ENCODE results near the gene ARFGAP3. TPM values are rescaled to one million over a fixed set of nuclear protein-coding genes. Genes with fewer than 3 reads are reported as not detected.
"Not testable (repeated sequence)": the region's sequence is repeated elsewhere in the genome, so short reads cannot be mapped to it uniquely, and the experiment has no call there.

Gene ARFGAP3
- total RNA-seq, 1 experiment from 2014 or later, result 15.0 TPM

DNA sequence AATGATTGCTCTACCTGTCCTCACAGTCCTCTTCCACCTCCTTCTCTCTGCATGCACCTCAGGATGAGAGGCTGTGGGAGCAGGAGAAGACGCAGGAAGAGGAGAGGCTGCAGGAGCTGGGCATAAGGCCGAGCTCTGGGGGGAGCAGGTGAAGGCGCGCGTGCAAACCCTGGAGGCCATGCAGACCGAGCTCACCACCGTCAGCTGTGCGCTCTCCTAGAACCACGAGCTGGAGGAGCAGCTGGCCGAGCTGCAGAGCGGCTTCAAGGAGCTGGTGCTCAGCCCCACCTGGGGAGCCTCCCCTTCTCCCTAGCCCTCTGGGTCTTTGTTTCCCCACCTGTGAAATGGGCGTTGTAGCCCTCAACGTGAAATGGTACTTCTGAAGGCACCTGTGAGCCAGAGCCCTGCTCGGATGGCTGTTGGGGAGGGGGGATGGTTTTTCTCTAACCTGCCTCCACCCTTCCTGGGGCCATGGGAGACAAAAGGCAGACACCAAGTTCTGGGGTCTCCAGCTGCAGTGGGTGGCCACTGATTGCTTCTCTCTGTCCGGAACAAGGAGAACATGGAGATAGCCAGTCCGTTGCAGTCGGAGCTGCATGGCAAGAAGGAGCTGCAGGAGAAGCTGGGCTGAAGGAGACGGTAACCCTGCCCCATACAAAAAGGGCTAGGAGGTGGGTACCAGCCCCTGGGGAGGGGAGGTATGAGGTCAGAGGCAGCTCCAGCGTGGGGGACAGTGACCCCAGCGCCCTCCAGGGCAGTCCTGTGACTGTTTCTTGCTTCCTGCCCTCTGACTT is 71.2 kb downstream of the ARFGAP3 start:
- Histone ChIP-seq H4K20me1 (ENCODE audit: control insufficient read depth, insufficient read depth, insufficient read length) (no peaks in the 10 kb centered on the region), H2BK5ac (ENCODE audit: insufficient read length, low read length) (no peak overlapping the region), H3K9ac (ENCODE audit: extremely low read depth, insufficient read length, low read length) (no peak overlapping the region), H2AFZ (ENCODE audit: low read length) (no peak overlapping the region), H3K79me2 (ENCODE audit: insufficient read depth, low read length) (no peaks in the 10 kb centered on the region), H3K23me2 (ENCODE audit: insufficient read length, low read depth, low read length, poor library complexity, severe bottlenecking) (no peaks in the 10 kb centered on the region), H3K14ac (ENCODE audit: insufficient read depth, low read length) (peak overlapping the region; percentile 67; the same call in 1 of the 2 replicates), H3K23ac (ENCODE audit: insufficient read length, low read depth, low read length) (no peak overlapping the region), H2AK5ac (ENCODE audit: insufficient read length, low read length) (no peak overlapping the region), H3K4me2 (ENCODE audit: insufficient read depth, insufficient read length, low read length) (no peak overlapping the region), H2BK120ac (ENCODE audit: low read depth, low read length, poor library complexity, severe bottlenecking) (no peak overlapping the region), H3K9me3 (ENCODE audit: control insufficient read depth, low read depth, low read length) (no peaks in the 10 kb centered on the region), H3K4ac (ENCODE audit: low read depth, low read length) (no peak overlapping the region), H4K91ac (ENCODE audit: insufficient read length, low read depth, low read length) (no peak overlapping the region), H3K79me1 (ENCODE audit: insufficient read depth, low read depth, low read length, poor library complexity, severe bottlenecking) (no peaks in the 10 kb centered on the region), H3K56ac (ENCODE audit: insufficient read length, low read depth, low read length) (no peak overlapping the region), H2BK12ac (ENCODE audit: insufficient read length, low read depth, low read length) (no peak overlapping the region), H3K27ac (ENCODE audit: insufficient read length, low read depth, low read length) (no peak overlapping the region), H3K27me3 (ENCODE audit: insufficient read depth, low read length) (no peaks in the 10 kb centered on the region), H4K5ac (ENCODE audit: insufficient read length, low read depth, low read length) (no peak overlapping the region), H2BK20ac (ENCODE audit: low read depth, low read length, poor library complexity, severe bottlenecking) (no peak overlapping the region), H3K4me1 (ENCODE audit: insufficient read depth, low read length) (no peaks in the 10 kb centered on the region), H2BK15ac (ENCODE audit: low read depth, low read length) (no peak overlapping the region), H3K18ac (ENCODE audit: insufficient read length, low read depth, low read length) (no peak overlapping the region), H3T11ph (ENCODE audit: low read length) (no peak overlapping the region), H4K8ac (replicated peaks; ENCODE audit: insufficient read length, low read depth, low read length) (no peak overlapping the region)
- WGBS (ENCODE audit: extremely low coverage, insufficient read length, low lambda C conversion rate), result no CpG with 5 or more reads among the region's 20 CpGs
- Mint-ChIP-seq H3K4me3 (no peak overlapping the region), H3K27ac (no peak overlapping the region), H3K27me3 (ENCODE audit: low read depth) (peaks cover 3% of the 10 kb centered on the region), H3K4me1 (peaks cover 0 to 8% of the 10 kb centered on the region in 2 experiments; a peak in 2 of 4 replicates), H3K36me3 (ENCODE audit: insufficient read depth in 1 of 3, low read depth in 3 of 3) (no peaks in the 10 kb centered on the region), H3K9me3 (no peaks in the 10 kb centered on the region)
- DNase-seq, result no peak
- TF ChIP-seq, protein P1, sequence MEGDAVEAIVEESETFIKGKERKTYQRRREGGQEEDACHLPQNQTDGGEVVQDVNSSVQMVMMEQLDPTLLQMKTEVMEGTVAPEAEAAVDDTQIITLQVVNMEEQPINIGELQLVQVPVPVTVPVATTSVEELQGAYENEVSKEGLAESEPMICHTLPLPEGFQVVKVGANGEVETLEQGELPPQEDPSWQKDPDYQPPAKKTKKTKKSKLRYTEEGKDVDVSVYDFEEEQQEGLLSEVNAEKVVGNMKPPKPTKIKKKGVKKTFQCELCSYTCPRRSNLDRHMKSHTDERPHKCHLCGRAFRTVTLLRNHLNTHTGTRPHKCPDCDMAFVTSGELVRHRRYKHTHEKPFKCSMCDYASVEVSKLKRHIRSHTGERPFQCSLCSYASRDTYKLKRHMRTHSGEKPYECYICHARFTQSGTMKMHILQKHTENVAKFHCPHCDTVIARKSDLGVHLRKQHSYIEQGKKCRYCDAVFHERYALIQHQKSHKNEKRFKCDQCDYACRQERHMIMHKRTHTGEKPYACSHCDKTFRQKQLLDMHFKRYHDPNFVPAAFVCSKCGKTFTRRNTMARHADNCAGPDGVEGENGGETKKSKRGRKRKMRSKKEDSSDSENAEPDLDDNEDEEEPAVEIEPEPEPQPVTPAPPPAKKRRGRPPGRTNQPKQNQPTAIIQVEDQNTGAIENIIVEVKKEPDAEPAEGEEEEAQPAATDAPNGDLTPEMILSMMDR (conservative IDR thresholded peaks at IDR 0.05), result no peak

DNA sequence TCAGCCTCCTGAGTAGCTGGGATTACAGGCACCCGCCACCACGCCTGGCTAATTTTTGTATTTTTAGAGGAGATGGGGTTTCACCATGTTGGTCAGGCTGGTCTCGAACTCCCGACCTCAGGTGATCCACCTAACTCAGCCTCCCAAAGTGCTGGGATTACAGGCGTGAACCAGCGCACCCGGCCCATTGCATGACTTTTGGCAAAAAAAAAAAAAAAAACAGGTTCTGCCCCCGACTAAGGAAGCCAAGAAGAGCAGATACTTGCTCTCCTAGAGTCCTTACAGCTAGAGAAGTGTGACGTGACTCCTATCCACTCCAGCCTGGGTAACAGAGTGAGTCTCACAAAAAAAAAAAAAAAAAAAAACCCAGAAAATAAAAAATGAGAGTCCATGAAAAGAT is 74.8 kb downstream of the ARFGAP3 start:
- not testable (repeated sequence) for H2BK120ac ChIP-seq (ENCODE audit: low read depth, low read length, poor library complexity, severe bottlenecking); H3K4me1 Mint-ChIP-seq; H3K4me3 Mint-ChIP-seq; H3K79me2 ChIP-seq (ENCODE audit: insufficient read depth, low read length); H4K20me1 ChIP-seq (ENCODE audit: control insufficient read depth, insufficient read depth, insufficient read length); H3K9me3 Mint-ChIP-seq; H3K4ac ChIP-seq (ENCODE audit: low read depth, low read length); H3K9me3 ChIP-seq (ENCODE audit: control insufficient read depth, low read depth, low read length); H3K14ac ChIP-seq (ENCODE audit: insufficient read depth, low read length); H3K27ac ChIP-seq (ENCODE audit: insufficient read length, low read depth, low read length); H3K27me3 Mint-ChIP-seq (ENCODE audit: low read depth); H3K9ac ChIP-seq (ENCODE audit: extremely low read depth, insufficient read length, low read length); H3T11ph ChIP-seq (ENCODE audit: low read length); H2AFZ ChIP-seq (ENCODE audit: low read length); H3K23ac ChIP-seq (ENCODE audit: insufficient read length, low read depth, low read length); DNase-seq; H3K4me2 ChIP-seq (ENCODE audit: insufficient read depth, insufficient read length, low read length); H3K36me3 Mint-ChIP-seq (ENCODE audit: insufficient read depth in 1 of 3, low read depth in 3 of 3); H2BK5ac ChIP-seq (ENCODE audit: insufficient read length, low read length); H4K5ac ChIP-seq (ENCODE audit: insufficient read length, low read depth, low read length); H3K18ac ChIP-seq (ENCODE audit: insufficient read length, low read depth, low read length); H3K4me1 ChIP-seq (ENCODE audit: insufficient read depth, low read length); H3K27me3 ChIP-seq (ENCODE audit: insufficient read depth, low read length); H3K56ac ChIP-seq (ENCODE audit: insufficient read length, low read depth, low read length); H4K91ac ChIP-seq (ENCODE audit: insufficient read length, low read depth, low read length); H3K79me1 ChIP-seq (ENCODE audit: insufficient read depth, low read depth, low read length, poor library complexity, severe bottlenecking); H4K8ac ChIP-seq (replicated peaks; ENCODE audit: insufficient read length, low read depth, low read length); H2BK15ac ChIP-seq (ENCODE audit: low read depth, low read length); H3K27ac Mint-ChIP-seq; H2BK12ac ChIP-seq (ENCODE audit: insufficient read length, low read depth, low read length); H3K23me2 ChIP-seq (ENCODE audit: insufficient read length, low read depth, low read length, poor library complexity, severe bottlenecking); H2AK5ac ChIP-seq (ENCODE audit: insufficient read length, low read length); H2BK20ac ChIP-seq (ENCODE audit: low read depth, low read length, poor library complexity, severe bottlenecking)
- no CpG with 5 or more reads among the region's 9 CpGs for WGBS (ENCODE audit: extremely low coverage, insufficient read length, low lambda C conversion rate)

Measured in H9 (cell line).